ENCODE measurements around the gene HSFX3.
"Not testable (repeated sequence)": the region's sequence is repeated elsewhere in the genome, so short reads cannot be mapped to it uniquely, and the experiment has no call there.

The HSFX3 gene

DNA sequence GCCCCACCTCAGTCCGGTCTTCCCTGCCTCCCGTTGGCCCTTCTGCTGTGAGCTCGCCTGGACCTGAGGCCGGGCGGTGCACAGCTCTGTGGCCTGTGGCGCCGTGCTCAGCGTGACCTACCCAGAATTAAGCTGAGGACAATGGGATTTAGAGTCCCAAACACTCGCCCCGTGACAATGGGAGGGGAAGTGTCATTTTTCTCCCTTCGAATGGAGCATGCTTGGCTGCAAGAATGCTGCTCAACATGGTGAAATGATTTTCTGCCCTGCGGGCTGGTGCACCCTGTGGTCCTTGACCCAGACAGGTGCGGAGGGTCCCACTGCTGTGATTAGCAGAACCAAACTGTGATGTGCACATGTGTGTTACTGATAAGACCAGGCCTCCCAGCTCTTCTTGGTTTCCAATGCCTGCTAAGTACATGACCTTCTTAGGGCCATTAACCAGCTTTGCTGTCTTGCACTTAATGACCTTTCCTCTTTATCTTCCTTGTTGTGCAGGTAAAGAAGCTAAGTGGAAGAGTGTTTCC is 8.1 kb downstream of the HSFX3 start:
- no peak for DNase-seq

DNA sequence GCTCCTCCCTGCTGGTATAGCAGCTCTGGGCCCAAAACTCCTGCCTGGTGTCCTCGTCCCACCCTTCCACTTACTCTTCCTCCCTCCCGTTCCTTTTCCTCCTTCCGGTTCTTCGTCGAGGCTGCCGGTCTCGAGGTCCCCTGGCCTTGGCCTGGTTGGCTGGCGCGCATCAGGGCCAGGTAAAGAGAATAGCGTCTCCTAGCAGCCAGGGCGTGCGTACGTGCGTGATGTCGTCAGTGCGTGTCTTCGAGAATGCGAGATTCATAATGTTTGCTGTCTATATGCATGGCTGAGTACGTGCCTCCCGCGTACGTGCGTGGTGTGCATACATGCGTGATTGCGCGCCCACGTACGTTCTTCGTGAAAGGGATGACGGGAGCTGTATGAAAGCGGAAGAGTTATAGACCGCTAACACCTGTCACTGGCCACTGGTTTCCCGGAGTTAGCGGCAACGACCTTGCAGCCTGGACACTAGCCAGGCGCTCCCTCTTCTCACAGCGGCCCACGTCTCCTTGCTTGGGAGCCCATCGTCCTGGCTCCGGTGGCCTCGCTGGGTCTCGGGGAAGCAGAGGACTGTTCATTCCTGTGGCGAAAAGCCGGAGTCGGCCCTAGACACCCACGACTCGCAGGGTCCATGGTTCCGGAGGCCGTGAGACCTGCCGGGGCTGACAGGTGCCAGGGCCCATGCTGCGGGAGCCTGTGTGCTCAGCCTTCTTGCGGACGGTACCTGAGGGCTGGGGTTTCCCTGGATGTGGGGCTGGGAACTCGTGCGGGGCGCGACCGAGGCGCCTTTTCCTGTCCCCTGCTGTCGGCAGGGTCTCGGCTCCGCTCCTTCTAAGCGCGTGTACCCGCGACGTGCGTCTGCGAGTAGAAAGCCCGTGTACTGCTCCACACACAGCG is 8.9 kb downstream of the HSFX3 start, which contains the start of gene EOLA1:
EOLA1 (plus strand) TSS at position 392 of the 900 bp plus-strand sequence. CDS start 4,619 bp downstream, outside the sequence.
- DNase-seq = peak; percentile 85 to 86

DNA sequence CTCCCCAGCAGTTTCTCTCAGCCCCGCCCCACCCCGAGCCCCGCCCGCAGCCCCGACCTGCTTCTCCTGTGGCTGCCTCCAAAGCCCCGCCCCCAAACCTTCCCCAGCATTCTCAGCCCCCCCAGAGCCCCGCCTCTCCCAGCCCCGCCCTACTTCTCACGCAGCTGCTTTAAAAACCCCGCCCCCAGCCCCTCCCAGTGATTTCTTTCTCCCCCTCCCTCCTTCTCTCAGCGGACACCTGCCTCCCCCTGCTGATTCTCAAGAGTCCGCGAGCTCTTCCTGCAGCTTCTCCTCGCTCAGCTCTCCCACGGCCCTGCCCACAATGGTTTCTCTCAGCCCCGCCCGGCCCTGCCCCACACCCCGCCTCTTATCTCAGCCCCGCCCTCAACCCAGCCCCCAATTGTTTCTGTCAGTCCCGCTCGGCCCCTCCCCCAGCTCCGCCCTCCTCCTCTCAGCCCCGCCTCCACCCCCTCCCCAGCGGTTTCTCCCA is 9.5 kb downstream of the HSFX3 start:
- peak; percentile 73 to 74 for DNase-seq

DNA sequence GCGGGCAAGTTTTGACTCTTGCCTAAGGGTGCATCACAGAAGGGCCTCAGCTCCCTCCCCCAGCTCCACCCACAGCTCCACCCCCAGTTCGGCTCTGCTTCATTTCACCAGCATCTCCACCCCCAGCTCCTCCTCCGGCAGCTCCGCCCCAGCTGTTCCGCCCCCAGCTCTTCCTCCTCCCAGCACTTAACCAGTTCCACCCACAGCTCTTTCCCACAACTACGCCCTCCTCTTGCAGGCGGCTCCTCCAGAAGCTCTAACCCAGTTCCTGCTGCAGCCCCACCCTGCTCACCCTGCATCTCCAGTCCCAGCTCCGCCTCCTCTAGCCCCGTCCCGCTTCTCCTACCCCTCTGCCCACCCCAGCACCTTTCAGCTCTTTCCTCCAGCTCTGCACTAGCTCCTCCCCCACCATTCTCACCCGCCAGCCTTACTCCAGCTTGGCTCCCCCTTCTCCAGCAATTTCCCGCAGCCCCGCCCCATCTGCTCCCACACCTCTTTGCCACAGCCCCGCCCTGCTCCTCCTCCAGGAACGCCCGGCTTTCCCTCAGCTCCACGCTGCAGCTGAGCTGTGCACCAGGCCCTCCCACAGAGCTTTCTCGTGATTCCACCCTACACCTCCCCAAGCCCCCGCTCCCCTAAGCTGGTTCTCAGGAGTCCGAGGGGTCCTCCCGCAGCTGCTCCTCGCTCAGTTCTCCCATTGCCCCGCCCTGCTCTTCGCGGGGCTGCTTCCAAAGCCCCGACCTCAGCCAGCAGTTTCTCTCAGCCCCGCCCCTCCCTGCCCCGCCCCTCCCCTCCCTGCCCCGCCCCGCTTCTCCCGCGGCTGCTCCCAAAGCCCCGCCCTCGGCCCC is 10.2 kb downstream of the HSFX3 start:
- peak; percentile 73 to 75 for DNase-seq

DNA sequence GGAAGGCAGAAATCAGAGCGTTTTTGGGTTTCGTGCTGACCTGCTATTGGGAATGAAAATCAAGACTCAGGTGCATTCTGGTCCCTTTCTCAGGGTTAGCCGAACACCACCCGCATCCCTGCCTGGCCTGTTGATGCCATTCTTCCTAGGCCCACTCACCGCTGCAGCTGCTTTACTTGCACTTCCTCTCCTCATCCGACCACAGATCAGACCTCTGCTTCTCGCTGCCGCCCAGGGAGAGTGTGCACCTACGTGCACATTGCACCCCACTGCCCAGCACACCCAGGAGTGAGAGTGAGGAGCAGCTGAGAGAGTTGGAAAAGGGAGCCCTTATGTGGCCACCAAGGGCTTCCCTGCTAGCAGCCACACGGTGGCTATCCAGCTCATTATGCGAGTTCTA is 12.2 kb downstream of the HSFX3 start:
- DNase-seq = not testable (repeated sequence)

DNA sequence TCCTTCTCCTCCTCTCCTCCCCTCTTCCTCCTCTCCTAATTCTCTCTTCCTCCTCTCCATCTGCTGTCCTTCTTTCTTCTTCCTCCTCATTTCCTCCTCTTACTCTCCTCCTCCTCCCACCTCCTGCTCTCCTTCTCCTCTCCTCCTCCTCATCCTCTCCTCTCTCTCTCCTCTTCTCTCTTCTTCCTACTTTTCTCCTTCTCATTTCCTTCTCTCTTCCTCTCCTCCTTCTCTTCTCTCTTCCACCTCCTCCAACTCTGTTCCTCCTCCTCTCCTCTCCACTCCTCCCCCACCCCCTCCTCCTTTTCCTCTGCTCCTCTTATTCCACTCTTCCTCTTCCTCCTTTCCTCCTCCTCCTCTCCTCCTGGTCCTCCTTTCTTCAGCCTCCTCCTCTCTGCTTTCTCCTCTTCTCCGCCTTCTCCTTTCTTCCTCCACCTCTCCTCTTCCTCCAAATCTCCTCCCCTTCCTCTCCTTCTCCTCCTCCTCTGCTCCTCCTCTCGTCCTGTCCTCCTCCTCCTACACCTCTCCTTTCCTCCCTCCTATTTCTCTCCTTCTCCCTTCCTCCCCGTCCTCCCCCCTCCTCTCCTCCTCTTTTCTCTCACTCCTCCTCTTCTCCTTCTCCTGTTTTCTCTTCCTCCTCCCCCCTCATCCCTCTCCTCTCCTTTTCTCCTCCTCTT is 14.7 kb downstream of the HSFX3 start:
- DNase-seq = not testable (repeated sequence)

DNA sequence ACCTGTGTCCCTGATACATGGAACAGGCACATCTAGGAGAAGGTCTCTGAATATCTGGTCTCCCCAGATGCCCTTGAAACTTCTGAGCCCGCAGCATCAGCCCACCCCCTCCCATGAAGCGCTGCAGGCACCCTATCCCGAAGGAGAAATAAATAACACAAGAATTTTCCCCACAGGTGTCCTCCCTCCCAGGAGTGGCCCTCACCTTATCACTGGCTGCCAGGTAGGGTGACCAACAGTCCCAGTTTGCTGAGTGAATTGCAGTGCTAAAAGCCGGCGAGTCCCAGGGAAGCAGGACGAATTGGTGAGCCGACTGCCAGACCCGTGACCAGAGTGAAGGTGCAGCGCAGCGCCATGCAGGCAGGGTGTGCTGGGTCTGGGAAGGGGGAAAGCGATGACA is 15.7 kb downstream of the HSFX3 start:
- not testable (repeated sequence) for DNase-seq

DNA sequence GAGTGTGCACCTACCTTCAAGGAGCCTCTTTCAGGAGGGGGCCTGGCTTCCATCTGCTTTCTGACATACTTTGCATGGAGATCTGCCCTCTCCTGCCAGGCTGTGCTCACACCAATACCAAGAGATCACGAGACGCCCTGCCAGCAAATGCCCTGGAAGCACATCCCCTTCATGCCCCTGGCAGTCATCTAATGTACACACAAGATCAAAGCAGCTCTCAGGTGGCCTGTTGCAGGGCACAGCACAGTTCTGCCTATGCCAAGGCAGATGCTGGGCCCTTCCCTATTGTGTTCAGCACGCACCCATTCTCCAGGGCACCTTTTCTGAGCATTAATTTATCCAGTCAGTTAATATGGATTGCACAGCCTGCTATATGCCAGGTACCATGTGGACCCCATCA is 16.9 kb downstream of the HSFX3 start:
- DNase-seq = not testable (repeated sequence)

DNA sequence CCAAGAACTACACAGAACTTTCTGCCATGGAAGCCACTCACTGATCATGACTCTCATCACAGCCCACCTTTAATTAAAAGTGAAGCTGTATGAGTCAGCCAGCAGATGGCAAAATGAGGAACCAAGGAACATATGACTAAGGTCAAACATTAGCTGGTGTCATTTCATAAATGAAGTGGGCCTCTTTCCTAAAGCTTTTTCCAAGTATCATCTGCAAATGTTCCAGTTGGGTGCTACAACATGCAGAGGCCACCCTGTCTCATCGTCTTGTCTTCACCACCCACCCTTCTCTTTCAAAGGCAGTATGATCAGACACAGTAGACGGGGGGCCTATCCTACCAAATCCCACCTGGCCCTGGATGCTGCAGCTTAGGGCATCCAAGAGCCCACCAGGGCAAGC is 18.1 kb downstream of the HSFX3 start:
- no peak for DNase-seq

DNA sequence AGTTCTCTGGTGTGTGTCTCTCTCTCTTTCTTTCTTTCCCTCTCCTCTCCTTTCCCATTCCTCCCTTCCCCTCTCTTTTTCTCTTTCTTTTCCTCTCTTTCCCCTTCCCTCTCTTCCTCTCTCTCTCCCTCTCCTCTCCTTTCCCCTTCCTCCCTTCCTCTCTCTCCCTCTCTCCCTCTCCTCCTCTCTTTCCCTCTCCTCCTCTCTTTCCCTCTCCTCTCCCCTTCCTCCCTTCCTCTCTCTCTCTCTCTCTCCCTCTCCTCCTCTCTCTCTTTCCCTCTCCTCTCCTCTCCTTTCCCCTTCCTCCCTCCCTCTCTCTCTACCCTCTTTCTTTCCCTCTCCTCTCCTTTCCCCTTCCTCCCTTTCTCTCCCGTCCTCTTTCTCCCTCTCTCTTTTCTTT is 21.3 kb downstream of the HSFX3 start:
- DNase-seq = no peak

DNA sequence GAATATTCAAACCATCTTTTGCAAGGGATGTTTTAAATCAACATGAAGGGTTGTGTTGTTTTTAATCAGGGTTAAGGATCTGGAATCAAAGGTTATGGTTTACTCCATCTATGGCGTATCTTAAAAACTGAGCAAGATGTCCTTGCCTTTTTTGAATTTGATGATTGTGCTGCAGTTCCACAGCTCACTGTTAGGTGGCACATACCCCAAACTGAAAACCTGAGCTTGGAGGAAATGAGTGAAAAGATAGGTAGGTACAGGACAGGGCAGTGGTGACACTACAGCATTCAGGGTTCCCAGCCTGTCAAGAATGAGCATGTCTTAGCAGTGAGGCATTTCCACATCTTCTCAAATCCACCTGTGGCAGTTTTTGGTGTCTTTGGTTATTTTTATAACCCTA is 22.0 kb downstream of the HSFX3 start:
- peak; percentile 13 to 21 for DNase-seq

DNA sequence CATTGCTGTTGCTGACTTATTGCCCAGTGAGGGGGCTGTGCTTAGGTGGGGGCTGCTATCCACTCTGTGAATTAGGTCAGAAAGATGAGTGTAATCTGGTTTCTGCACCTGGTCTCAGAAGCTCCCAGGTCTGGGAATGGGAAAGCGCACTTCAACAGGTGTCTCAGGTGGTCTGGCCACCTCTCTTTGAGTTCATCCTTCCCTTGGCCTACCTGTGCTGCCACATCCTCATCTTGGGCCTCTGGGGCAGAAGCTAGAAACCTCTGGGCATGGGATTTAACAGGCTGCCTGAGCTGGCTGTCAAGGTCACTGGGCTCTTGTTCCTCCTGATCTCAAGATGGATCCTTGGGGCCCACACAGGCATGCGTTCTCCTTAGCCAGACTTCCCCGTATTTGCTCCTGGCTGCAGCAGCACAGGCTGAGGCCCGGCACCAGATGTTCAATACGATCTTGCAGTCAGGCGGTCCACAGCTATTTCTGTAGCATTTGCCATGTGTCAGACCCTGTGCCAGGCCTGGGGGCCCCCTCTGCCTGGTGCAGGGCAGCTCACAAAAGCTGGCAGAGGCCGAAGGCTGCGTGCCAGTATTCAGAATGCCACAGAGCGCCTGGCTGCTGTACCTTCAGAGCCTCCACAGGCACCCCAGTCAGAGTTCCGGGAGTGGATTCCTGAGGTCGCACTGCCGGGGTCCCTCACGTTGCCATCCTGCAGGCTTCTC is 23.2 kb downstream of the HSFX3 start:
- DNase-seq = not testable (repeated sequence)

DNA sequence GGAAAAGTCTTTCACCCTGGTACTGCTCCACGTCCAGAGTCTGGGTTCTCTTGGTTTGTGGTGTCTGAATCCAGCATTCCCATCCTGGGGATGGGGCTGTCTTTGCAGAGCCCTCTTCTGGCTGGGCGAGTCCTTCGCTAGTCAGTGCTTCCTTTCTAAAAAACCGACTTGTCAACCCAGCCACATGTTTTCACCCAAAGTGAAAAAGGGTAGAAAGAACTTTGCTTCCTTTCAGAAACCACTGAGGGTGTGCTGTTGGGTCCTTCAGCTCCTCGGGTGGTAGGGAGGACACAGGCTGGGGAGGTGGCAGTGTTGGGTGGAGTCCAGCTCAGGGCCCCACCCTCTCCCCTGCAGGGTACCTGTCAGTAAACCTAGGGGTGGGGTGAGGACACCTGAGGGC is 23.8 kb downstream of the HSFX3 start:
- DNase-seq = not testable (repeated sequence)

DNA sequence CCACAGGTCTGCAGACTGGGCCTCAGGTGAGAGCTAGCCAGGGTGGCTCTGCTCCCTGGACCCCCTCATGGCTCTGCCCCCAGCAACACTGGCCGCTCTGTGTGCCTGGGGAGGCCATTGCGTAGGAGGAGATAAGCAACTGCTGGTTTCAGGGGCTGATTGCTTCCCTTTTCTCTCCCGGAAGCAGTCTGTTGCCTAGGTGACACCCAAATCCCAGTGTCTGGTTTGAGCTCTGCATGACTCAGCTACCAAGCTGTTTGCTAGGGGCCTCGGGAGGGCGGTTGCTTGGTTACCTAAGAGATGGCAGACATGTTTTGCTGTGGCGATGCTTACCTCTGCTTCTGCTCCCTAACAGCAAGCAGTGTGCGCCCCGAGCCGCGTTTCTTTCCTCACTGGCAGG is 24.3 kb downstream of the HSFX3 start:
- peak; percentile 7 to 32 for DNase-seq

DNA sequence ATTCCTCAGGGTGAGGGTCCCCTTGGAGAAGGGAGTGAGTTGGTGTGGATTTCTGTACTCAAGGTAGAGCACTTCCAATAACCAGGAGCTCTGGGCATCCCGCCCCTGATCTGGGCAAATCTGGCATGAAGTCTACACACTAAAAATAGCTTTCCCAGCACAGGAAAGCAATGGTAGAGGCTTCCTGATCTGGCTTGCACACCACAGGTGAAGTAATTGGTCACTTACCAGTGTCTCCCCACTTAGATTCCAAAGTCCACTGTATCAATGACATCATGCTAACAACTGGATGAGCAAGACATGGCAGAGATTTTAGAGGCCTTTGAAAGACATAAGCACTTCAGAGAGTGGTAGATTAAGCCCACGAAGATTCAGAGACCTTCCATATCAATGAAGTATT is 26.8 kb downstream of the HSFX3 start:
- no peak for DNase-seq

DNA sequence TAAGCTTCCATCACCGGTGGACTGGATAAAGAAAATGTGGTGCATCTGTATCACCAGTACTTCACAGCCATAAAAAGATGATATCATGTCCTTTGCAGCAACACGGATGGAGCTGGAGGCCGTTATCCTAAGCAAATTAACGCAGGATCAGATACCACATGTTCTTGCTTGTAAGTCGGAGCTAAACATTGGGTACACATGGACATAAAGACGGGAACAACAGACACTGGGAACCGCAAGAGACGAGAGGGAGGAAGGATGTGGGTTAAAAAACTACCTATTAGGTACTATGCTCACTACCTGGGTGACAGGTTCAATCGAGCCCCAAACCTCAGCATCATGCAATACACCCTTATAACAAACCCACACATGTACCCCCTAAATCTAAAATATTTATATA is 28.3 kb downstream of the HSFX3 start:
- no peak for DNase-seq

DNA sequence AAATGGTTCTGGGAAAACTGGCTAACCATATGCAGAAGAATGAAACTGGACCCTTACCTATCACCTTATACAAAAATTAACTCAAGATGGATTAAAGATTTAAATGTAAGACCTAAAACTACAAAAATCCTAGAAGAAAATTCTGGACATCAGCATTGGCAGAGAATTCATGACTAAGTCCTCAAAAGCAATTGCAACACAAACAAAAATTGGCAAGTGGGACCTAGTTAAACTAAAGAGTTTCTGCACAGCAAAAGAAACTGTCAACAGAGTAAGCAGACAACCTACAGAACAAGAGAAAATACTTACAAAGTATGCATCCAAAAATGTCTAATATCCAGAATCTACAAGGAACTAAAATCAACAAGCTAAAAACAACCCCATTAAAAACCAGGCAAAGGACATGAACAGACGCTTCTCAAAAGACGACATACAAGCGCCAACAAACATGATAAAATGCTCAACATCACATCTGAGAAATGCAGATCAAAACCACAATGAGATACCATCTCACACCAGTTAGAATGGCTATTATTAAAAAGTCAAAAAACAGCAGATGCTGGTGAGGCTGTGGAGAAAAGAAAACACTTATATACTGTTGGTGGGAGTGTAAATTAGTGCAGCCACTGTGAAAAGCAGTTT is 29.0 kb downstream of the HSFX3 start:
- not testable (repeated sequence) for DNase-seq

DNA sequence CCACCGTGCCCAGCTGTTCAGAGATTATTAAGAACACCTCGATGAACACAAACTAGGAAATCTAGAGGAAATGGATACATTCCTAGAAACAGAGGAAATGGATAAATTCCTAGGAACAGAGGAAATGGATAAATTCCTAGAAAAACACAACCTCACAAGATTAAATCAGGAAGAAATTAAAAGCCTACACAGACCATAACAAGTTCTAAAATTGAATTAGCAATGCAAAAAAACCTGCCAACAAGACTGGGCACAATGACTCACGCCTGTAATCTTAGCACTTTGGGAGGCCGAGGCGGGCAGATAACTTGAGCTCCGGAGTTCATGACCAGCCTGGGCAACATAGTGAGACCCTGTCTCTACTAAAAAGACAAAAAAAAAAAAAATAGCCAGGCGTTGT is 31.5 kb downstream of the HSFX3 start:
- DNase-seq = no peak

DNA sequence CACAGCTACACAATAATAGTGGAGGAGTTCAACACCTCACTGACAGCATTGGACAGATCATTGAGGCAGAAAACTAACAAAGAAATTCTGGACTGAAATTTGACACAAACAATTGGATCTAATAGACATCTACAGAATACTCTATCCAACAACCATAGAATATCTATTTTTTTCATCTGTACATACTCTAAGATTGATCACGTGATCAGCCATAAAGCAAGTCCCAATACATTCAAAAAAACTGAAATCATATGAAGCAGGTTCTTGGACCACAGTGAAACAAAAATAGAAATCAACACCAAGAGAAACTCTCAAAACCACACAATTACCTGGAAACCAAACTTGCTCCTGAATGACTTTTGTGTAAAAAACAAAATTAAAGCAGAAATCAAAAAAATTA is 32.4 kb downstream of the HSFX3 start:
- DNase-seq = no peak

DNA sequence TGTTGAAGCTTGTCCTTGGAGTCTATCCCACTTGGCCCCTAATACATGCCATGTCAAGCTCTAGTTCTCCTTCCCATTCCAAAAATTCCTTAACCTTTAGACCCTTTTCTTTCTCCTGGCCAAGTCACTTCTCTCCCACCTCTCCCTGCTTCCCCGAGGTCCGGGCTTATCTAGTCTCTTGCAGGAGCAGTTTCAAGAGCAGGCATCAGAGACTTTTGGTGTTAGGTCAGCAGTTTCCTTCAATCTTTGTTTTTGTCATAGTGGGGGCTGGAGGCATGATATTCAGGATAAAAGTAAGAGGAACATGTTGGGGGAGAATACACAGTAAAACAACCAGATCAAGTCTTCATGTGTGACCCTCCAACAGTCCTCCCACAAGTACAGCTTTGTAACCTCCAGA is 33.1 kb downstream of the HSFX3 start:
- no peak for DNase-seq

DNA sequence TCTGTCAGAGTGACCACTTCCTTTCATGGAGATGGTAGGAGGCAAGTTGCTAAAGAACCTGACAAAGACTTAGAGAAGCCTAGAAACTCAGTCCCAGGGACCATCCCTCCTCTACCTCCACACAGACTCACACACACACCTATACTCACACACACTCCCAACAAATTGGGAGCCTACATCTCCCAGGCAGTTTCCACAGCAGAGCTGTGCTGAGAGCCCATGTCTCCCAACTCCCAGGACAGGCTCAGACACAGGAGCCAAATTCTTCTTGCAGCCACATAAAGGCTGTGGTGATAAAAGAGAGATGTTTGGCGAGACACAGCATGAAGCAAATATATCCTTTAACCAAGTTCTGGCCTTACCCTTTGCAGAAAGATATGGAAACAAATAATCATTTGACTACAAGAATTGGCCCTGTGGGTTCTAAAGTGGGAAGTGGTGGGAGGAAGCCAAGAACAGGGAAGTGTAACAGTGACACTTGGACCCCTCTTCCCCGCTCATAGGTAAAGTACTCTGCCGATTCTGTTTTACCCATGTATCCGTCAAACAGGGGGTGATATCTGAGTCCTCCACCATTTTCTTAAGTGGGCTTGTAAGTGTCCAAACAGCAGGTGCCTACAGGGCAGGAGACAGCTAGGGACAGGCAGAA is 33.6 kb downstream of the HSFX3 start:
- DNase-seq = no peak
